Measurements from ENCODE around the gene IGSF21. TPM values are rescaled to one million over a fixed set of nuclear protein-coding genes. Genes with fewer than 3 reads are reported as not detected.

IGSF21 gene
- total and polyA plus RNA-seq, 2 of the 4 experiments (the other 2 are of a cell fraction): not detected

DNA sequence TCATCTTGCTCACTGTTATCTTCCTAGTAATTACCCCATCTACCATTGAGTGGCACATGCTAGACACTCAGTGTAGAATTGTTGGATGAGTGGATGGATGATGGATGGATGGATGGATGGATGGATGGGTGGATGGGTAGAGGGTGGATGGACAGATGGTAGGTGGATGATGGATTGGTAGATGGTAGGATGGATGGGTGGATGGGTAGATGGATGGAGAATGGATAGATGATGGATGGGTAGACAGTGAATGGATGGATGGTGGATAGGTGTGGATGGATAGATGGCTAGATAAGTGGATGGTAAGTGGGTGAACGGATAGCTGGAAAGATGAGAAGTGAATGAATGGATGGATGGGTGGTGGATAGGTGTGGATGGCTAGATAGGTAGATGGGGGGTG is 207.9 kb downstream of the IGSF21 start:
- H3K14ac ChIP-seq (replicated peaks; ENCODE audit: low read depth, low read length): no peak overlapping the region
- no peak overlapping the region for H2AK5ac ChIP-seq (ENCODE audit: low read depth, low read length)
- no peak overlapping the region for H3K27ac ChIP-seq (ENCODE audit: insufficient read depth, low read length)
- ATAC-seq (ENCODE audit: low read depth) (no peak), DNase-seq (no peak)
- no peak overlapping the region for H2AFZ ChIP-seq (replicated peaks; ENCODE audit: low read length, poor library complexity)
- peaks cover 35% of the 10 kb centered on the region for H3K9me3 ChIP-seq (ENCODE audit: control insufficient read depth, insufficient read depth, low read length)
- H2BK120ac ChIP-seq (ENCODE audit: low read depth, low read length): no peak overlapping the region
- no peak overlapping the region for H2BK15ac ChIP-seq (ENCODE audit: low read depth, low read length)
- H3K79me1 ChIP-seq (ENCODE audit: low read depth in 1 of 2, low read length in 2 of 2): no peaks in the 10 kb centered on the region
- WGBS, 2 experiments (ENCODE audit: extremely low coverage in 2 of 2, insufficient read length in 1 of 2): 36% methylated on average over 1 of the region's 1 CpG; no CpG with 5 or more reads in 1 of the 2 experiments
- no peak overlapping the region for H4K91ac ChIP-seq (ENCODE audit: insufficient read depth, low read depth, low read length)
- TF ChIP-seq POLR2A (IDR thresholded peaks at IDR 0.05; ENCODE audit: low read depth, low read length): no peak
- TF ChIP-seq, protein P1, sequence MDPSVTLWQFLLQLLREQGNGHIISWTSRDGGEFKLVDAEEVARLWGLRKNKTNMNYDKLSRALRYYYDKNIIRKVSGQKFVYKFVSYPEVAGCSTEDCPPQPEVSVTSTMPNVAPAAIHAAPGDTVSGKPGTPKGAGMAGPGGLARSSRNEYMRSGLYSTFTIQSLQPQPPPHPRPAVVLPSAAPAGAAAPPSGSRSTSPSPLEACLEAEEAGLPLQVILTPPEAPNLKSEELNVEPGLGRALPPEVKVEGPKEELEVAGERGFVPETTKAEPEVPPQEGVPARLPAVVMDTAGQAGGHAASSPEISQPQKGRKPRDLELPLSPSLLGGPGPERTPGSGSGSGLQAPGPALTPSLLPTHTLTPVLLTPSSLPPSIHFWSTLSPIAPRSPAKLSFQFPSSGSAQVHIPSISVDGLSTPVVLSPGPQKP (IDR thresholded peaks at IDR 0.05; ENCODE audit: borderline replicate concordance, low read depth, low read length): no peak
- TF ChIP-seq MXI1 (IDR thresholded peaks at IDR 0.05; ENCODE audit: borderline replicate concordance, low read depth, low read length): no peak
- TF ChIP-seq, protein P2, sequence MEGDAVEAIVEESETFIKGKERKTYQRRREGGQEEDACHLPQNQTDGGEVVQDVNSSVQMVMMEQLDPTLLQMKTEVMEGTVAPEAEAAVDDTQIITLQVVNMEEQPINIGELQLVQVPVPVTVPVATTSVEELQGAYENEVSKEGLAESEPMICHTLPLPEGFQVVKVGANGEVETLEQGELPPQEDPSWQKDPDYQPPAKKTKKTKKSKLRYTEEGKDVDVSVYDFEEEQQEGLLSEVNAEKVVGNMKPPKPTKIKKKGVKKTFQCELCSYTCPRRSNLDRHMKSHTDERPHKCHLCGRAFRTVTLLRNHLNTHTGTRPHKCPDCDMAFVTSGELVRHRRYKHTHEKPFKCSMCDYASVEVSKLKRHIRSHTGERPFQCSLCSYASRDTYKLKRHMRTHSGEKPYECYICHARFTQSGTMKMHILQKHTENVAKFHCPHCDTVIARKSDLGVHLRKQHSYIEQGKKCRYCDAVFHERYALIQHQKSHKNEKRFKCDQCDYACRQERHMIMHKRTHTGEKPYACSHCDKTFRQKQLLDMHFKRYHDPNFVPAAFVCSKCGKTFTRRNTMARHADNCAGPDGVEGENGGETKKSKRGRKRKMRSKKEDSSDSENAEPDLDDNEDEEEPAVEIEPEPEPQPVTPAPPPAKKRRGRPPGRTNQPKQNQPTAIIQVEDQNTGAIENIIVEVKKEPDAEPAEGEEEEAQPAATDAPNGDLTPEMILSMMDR (conservative IDR thresholded peaks at IDR 0.05; ENCODE audit: low read depth, low read length): no peak
- no peak for TF ChIP-seq MAZ (IDR thresholded peaks at IDR 0.05; ENCODE audit: borderline replicate concordance, low read depth, low read length)
- TF ChIP-seq BHLHE40 (IDR thresholded peaks at IDR 0.05; ENCODE audit: low read depth, low read length): no peak
- no peak for TF ChIP-seq RFX5 (IDR thresholded peaks at IDR 0.05; ENCODE audit: low read depth, low read length)
- TF ChIP-seq, protein P3, sequence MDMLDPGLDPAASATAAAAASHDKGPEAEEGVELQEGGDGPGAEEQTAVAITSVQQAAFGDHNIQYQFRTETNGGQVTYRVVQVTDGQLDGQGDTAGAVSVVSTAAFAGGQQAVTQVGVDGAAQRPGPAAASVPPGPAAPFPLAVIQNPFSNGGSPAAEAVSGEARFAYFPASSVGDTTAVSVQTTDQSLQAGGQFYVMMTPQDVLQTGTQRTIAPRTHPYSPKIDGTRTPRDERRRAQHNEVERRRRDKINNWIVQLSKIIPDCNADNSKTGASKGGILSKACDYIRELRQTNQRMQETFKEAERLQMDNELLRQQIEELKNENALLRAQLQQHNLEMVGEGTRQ (IDR thresholded peaks at IDR 0.05; ENCODE audit: low read depth, low read length): no peak
- no peak for TF ChIP-seq SMC3 (IDR thresholded peaks at IDR 0.05; ENCODE audit: low read depth, low read length)
- TF ChIP-seq MAFK (IDR thresholded peaks at IDR 0.05; ENCODE audit: low read depth, low read length): no peak
- TF ChIP-seq RAD21 (IDR thresholded peaks at IDR 0.05; ENCODE audit: low read length): no peak
- no peak for TF ChIP-seq CEBPB (IDR thresholded peaks at IDR 0.05; ENCODE audit: low read depth, low read length)
- no peak for TF ChIP-seq NFE2L2 (IDR thresholded peaks at IDR 0.05; ENCODE audit: low read depth, low read length)
- peak overlapping the region; percentile 54 for H2BK5ac ChIP-seq (ENCODE audit: low read depth, low read length, poor library complexity, severe bottlenecking)
- no peaks in the 10 kb centered on the region for H3K27me3 ChIP-seq (ENCODE audit: control insufficient read depth, insufficient read depth, low read length)
- BruUV-seq (replicated peaks): no TSS peak
- POLR2A ChIA-PET (ENCODE audit: unreplicated experiment): no interaction called here
- in situ Hi-C loops (cut with MboI; ENCODE audit: low sequenced_read_pairs): no loop called here
- H2BK20ac ChIP-seq (ENCODE audit: low read depth, low read length): no peak overlapping the region
- no peaks in the 10 kb centered on the region for H3K9me1 ChIP-seq (ENCODE audit: insufficient read depth, low read length)
- H2AK9ac ChIP-seq (replicated peaks; ENCODE audit: low read depth, low read length, poor library complexity): no peak overlapping the region
- no peak overlapping the region for H3K18ac ChIP-seq (ENCODE audit: low read depth, low read length)
- no peak overlapping the region for H3K56ac ChIP-seq (ENCODE audit: extremely low read depth, insufficient read depth, low read length)
- H4K5ac ChIP-seq (ENCODE audit: low read depth, low read length): no peak overlapping the region
- H3K4me1 ChIP-seq (ENCODE audit: control insufficient read depth, insufficient read depth, low read length): no peaks in the 10 kb centered on the region
- CTCF ChIA-PET: no interaction called here
- dilution Hi-C loops (cut with HindIII; ENCODE audit: low sequenced_read_pairs, unreplicated experiment): no loop called here
- H4K8ac ChIP-seq (ENCODE audit: low read depth in 2 of 2, low read length in 2 of 2): no peak overlapping the region
- intact Hi-C loops (cut with micrococcal nuclease): no loop called here
- H3K36me3 ChIP-seq (ENCODE audit: control insufficient read depth, insufficient read depth, low read length): no peaks in the 10 kb centered on the region
- H3K4me2 ChIP-seq (ENCODE audit: low read depth, low read length): no peak overlapping the region
- no peak overlapping the region for H3K4ac ChIP-seq (ENCODE audit: low read depth, low read length)
- no peak overlapping the region for H3K23ac ChIP-seq (ENCODE audit: low read depth, low read length)
- no peak overlapping the region for H3K4me3 ChIP-seq (ENCODE audit: insufficient read depth, low read depth, low read length)
- no peaks in the 10 kb centered on the region for H4K20me1 ChIP-seq (ENCODE audit: insufficient read depth, low read length)
- no peak overlapping the region for H3K9ac ChIP-seq (ENCODE audit: low read depth, low read length)

Data from IMR-90 (cell line).